Endothelial cell of umbilical vein (primary cell): ENCODE results near the gene PPP4R4. TPM values are rescaled to one million over a fixed set of nuclear protein-coding genes. Genes with fewer than 3 reads are reported as not detected.

ENCODE experiments used
- BruUV-seq: library from RNA; stranded (reverse); fragments of 400-500 nt; replicated peaks from 2 replicates; lab custom pipeline; 2021; lab: Mats Ljungman, UMichigan
- CTCF ChIA-PET: fragments of 300-600, 350-600 bp; sonication (Branson Sonifier 250); formaldehyde crosslinking; loops from one replicate; lab custom pipeline; 2021; ENCODE audit warnings: antibody characterized with exemption, inconsistent platforms; lab: Charles Lee
- POLR2A ChIA-PET: fragments of 300-600, 350-600 bp; sonication (Branson Sonifier 250); formaldehyde crosslinking; loops from one replicate; lab custom pipeline; 2021; ENCODE audit warnings: antibody characterized with exemption, inconsistent platforms; lab: Charles Lee
- DNase-seq: peaks from one replicate; pipeline ENCODE4 v3.0.0-alpha.2; 2011; ENCODE audit warnings: low read depth, low spot score
- FAIRE-seq: peaks from 2 replicates; lab custom pipeline; 2011; peaks lifted over from hg19 to GRCh38; lab: Jason Lieb, UNC
- H2AFZ ChIP-seq: 2 replicates; pipeline ENCODE4 v1.6.0; 2012; ENCODE audit warnings: low read depth, low read length, control low read depth, inconsistent platforms
- H3K27ac ChIP-seq: 2 replicates; pipeline ENCODE4 v1.5.1; 2011; ENCODE audit warnings: low read depth, mild to moderate bottlenecking, control low read depth, low read length, moderate library complexity; ENCODE audit not compliant: insufficient read depth
- H3K27me3 ChIP-seq, 2 experiments: 2 replicates each; pipeline versions ENCODE4 v1.6.0 to v1.6.1; 2011; ENCODE audit warnings: low read length in 2 of 2, mixed read lengths in 1 of 2; ENCODE audit not compliant: control insufficient read depth in 2 of 2, insufficient read depth in 2 of 2
- H3K36me3 ChIP-seq, 2 experiments: 2 replicates in 1 of 2; 3 replicates in 1 of 2; pipeline ENCODE4 v1.5.1; 2011; ENCODE audit warnings: low read length in 2 of 2, mild to moderate bottlenecking in 1 of 2, moderate library complexity in 1 of 2; ENCODE audit not compliant: control insufficient read depth in 2 of 2, insufficient read depth in 2 of 2; ENCODE audit errors: extremely low read depth in 1 of 2
- H3K4me1 ChIP-seq: 3 replicates; pipeline ENCODE4 v1.5.1; 2011; ENCODE audit warnings: mild to moderate bottlenecking, low read length; ENCODE audit not compliant: control insufficient read depth, insufficient read depth; ENCODE audit errors: extremely low read depth
- H3K4me2 ChIP-seq: 2 replicates; pipeline ENCODE4 v1.6.1; 2011; ENCODE audit warnings: low read length, control low read depth, mixed read lengths; ENCODE audit not compliant: insufficient read depth
- H3K4me3 ChIP-seq, 3 experiments: fragments of 200-600 bp in 1 of 3; sonication (generic), shearing (Covaris generic) in 1 of 3; replicated peaks in 1 of 3; 2 replicates each; pipeline ENCODE4 v1.5.1; 2011 to 2016; ENCODE audit warnings: control low read depth in 3 of 3, low read length in 3 of 3, mild to moderate bottlenecking in 2 of 3, inconsistent platforms in 1 of 3, low read depth in 1 of 3, moderate library complexity in 1 of 3; ENCODE audit not compliant: insufficient read depth in 1 of 3
- H3K79me2 ChIP-seq: 2 replicates; pipeline ENCODE4 v1.6.0; 2012; ENCODE audit warnings: low read length, inconsistent platforms; ENCODE audit not compliant: control insufficient read depth, insufficient read depth
- H3K9ac ChIP-seq: replicated peaks from 2 replicates; pipeline ENCODE3; 2011; ENCODE audit warnings: low read length, control low read depth; ENCODE audit not compliant: insufficient read depth; ENCODE audit errors: extremely low read depth
- H3K9me1 ChIP-seq: replicated peaks from 3 replicates; pipeline ENCODE4 v1.6.0; 2011; ENCODE audit warnings: mild to moderate bottlenecking, low read length; ENCODE audit not compliant: control insufficient read depth, insufficient read depth; ENCODE audit errors: extremely low read depth
- H3K9me3 ChIP-seq: replicated peaks from 2 replicates; pipeline ENCODE4 v1.5.1; 2012; ENCODE audit warnings: low read length, inconsistent platforms; ENCODE audit not compliant: control insufficient read depth, insufficient read depth
- H4K20me1 ChIP-seq: replicated peaks from 2 replicates; pipeline ENCODE3; 2011; ENCODE audit warnings: mild to moderate bottlenecking, low read length; ENCODE audit not compliant: control insufficient read depth, insufficient read depth; ENCODE audit errors: extremely low read depth
- EZH2 ChIP-seq: IDR thresholded peaks from 2 replicates; pipeline ENCODE4 v1.6.1; 2012; ENCODE audit warnings: borderline replicate concordance, low read depth, mild to moderate bottlenecking, moderate library complexity, low read length, inconsistent platforms; ENCODE audit not compliant: severe bottlenecking
- FOS ChIP-seq: IDR thresholded peaks from 2 replicates; pipeline ENCODE4 v1.6.1; 2011; ENCODE audit warnings: mild to moderate bottlenecking, low read length, moderate library complexity, borderline replicate concordance; ENCODE audit not compliant: insufficient read depth
- GATA2 ChIP-seq: IDR thresholded peaks from 2 replicates; pipeline ENCODE4 v1.7.0; 2011; ENCODE audit warnings: low read depth, mild to moderate bottlenecking, moderate library complexity, mixed read lengths, low read length; ENCODE audit not compliant: insufficient read length, insufficient read depth
- JUN ChIP-seq: IDR thresholded peaks from 2 replicates; pipeline ENCODE4 v1.6.1; 2011; ENCODE audit warnings: borderline replicate concordance, low read depth; ENCODE audit not compliant: insufficient read length, insufficient read depth
- MYC ChIP-seq: IDR thresholded peaks from one replicate; pipeline ENCODE4 v1.6.1; 2011; ENCODE audit warnings: mild to moderate bottlenecking, low read depth, low read length
- POLR2A ChIP-seq: IDR thresholded peaks from 2 replicates; pipeline ENCODE4 v1.6.1; 2012; ENCODE audit warnings: low read depth, mild to moderate bottlenecking, control low read depth, low read length
- POLR2AphosphoS5 ChIP-seq: IDR thresholded peaks from 2 replicates; pipeline ENCODE4 v1.6.1; 2012; ENCODE audit warnings: low read depth, mild to moderate bottlenecking, control low read depth, low read length, moderate library complexity; ENCODE audit not compliant: insufficient read depth
- dilution Hi-C: fragments of 300-500 bp; cut with MboI; formaldehyde crosslinking; loops from one replicate; pipeline ENCODE4 v1.15.0; 2019; ENCODE audit warnings: low sequenced_read_pairs; ENCODE audit not compliant: extremely low pct_ligation_motif_present
- intact Hi-C: fragments of 100-400 bp; cut with micrococcal nuclease; formaldehyde crosslinking; loops from one replicate; pipeline ENCODE4 v1.10.0; 2022
- polyA plus RNA-seq, 4 experiments: library from polyadenylated mRNA; depleted of rRNA in 3 of 4; stranded (reverse) in 3 of 4; unstranded in 1 of 4; fragments of >200 nt; gene quantifications; 2 replicates each; pipeline versions ENCODE4 v1.2.1 to v1.2.3, GENCODE V29; 2011 to 2012; ENCODE audit warnings: missing spikeins in 1 of 4
- total RNA-seq: library from RNA; stranded (reverse); gene quantifications from 2 replicates; pipeline ENCODE4 v1.2.3, GENCODE V29; 2021
- TF ChIP-seq, protein P1 (sequence below), 2 donors: IDR thresholded peaks; 1 replicate in 1 of 2; 2 replicates in 1 of 2; pipeline ENCODE4 v1.5.1; 2011; ENCODE audit warnings: low read length in 2 of 2, mild to moderate bottlenecking in 2 of 2, moderate library complexity in 2 of 2, control low read depth in 1 of 2, inconsistent platforms in 1 of 2, low read depth in 1 of 2; ENCODE audit not compliant: insufficient read depth in 1 of 2; ENCODE audit errors: extremely low read depth in 1 of 2

The PPP4R4 gene
- total and polyA plus RNA-seq, 2 donors (not counting 3 experiments of a cell fraction or from before 2014, with no cell fraction given): not detected

GRCh38 chr14:94312481-94313246, 138.5 kb downstream of the PPP4R4 start:
- DNase-seq: no peak
- no peaks in the 10 kb centered on the region for H3K9me3 ChIP-seq
- no peak overlapping the region for H2AFZ ChIP-seq
- intact Hi-C loops: no loop called here
- no peak for FAIRE-seq
- no peaks in the 10 kb centered on the region for H3K4me1 ChIP-seq
- no peak overlapping the region for H3K27ac ChIP-seq
- no TSS peak for BruUV-seq
- no peaks in the 10 kb centered on the region for H3K79me2 ChIP-seq
- no peak overlapping the region for H3K9ac ChIP-seq
- H3K4me3 ChIP-seq: no peak overlapping the region
- TF ChIP-seq GATA2 (no peak), MYC (no peak), JUN (no peak), FOS (no peak), EZH2 (no peak), POLR2AphosphoS5 (no peak), POLR2A (no peak)
- TF ChIP-seq, protein P1, sequence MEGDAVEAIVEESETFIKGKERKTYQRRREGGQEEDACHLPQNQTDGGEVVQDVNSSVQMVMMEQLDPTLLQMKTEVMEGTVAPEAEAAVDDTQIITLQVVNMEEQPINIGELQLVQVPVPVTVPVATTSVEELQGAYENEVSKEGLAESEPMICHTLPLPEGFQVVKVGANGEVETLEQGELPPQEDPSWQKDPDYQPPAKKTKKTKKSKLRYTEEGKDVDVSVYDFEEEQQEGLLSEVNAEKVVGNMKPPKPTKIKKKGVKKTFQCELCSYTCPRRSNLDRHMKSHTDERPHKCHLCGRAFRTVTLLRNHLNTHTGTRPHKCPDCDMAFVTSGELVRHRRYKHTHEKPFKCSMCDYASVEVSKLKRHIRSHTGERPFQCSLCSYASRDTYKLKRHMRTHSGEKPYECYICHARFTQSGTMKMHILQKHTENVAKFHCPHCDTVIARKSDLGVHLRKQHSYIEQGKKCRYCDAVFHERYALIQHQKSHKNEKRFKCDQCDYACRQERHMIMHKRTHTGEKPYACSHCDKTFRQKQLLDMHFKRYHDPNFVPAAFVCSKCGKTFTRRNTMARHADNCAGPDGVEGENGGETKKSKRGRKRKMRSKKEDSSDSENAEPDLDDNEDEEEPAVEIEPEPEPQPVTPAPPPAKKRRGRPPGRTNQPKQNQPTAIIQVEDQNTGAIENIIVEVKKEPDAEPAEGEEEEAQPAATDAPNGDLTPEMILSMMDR (IDR thresholded peaks at IDR 0.05; ENCODE audit: extremely low read depth in 1 of 2, insufficient read depth in 1 of 2, low read depth in 1 of 2, low read length in 2 of 2): no peak
- no peaks in the 10 kb centered on the region for H4K20me1 ChIP-seq
- H3K27me3 ChIP-seq: no peaks in the 10 kb centered on the region
- POLR2A ChIA-PET: no interaction called here
- H3K4me2 ChIP-seq: no peak overlapping the region
- H3K9me1 ChIP-seq: no peaks in the 10 kb centered on the region
- CTCF ChIA-PET: no interaction called here
- H3K36me3 ChIP-seq: no peaks in the 10 kb centered on the region
- dilution Hi-C loops: no loop called here
